Neuronal stem cell (in vitro differentiated cells): ENCODE measurements around the gene TSPAN17.
A peak's percentile ranks its signal among the peaks of the same experiment; 100 is the strongest.

Experiments
- DNase-seq: peaks from one replicate; pipeline ENCODE4 v3.0.0-alpha.2; 2013; ENCODE audit warnings: low spot score
- H2AFZ ChIP-seq: one replicate; pipeline ENCODE4 v1.6.1; 2013; ENCODE audit warnings: mild to moderate bottlenecking, low read length, inconsistent platforms
- H2AK5ac ChIP-seq: 2 replicates; pipeline ENCODE4 v1.6.1; 2013; ENCODE audit warnings: low read depth, mild to moderate bottlenecking, inconsistent platforms, low read length, moderate library complexity, mixed read lengths
- H2BK120ac ChIP-seq: 2 replicates; pipeline ENCODE4 v1.6.1; 2013; ENCODE audit warnings: low read depth, mild to moderate bottlenecking, inconsistent platforms, low read length, moderate library complexity, mixed read lengths
- H2BK12ac ChIP-seq: one replicate; pipeline ENCODE4 v1.6.1; 2013; ENCODE audit warnings: low read length, inconsistent platforms
- H2BK15ac ChIP-seq: 2 replicates; pipeline ENCODE4 v1.6.1; 2013; ENCODE audit warnings: mild to moderate bottlenecking, low read length, inconsistent platforms, mixed read lengths
- H2BK5ac ChIP-seq: one replicate; pipeline ENCODE4 v1.6.1; 2013; ENCODE audit warnings: inconsistent platforms, mild to moderate bottlenecking, low read length, moderate library complexity
- H3K14ac ChIP-seq: one replicate; pipeline ENCODE4 v1.6.1; 2013; ENCODE audit warnings: low read length, inconsistent platforms
- H3K18ac ChIP-seq: 2 replicates; pipeline ENCODE4 v1.6.1; 2013; ENCODE audit warnings: low read length, inconsistent platforms
- H3K23ac ChIP-seq: 2 replicates; pipeline ENCODE4 v1.6.1; 2013; ENCODE audit warnings: low read depth, mild to moderate bottlenecking, mixed read lengths, low read length, inconsistent platforms; ENCODE audit not compliant: poor library complexity
- H3K27ac ChIP-seq: replicated peaks from 3 replicates; pipeline ENCODE4 v1.5.1; 2013; ENCODE audit warnings: low read length, inconsistent platforms
- H3K27me3 ChIP-seq, 3 experiments: 2 replicates each; pipeline ENCODE4 v1.6.1; 2013; ENCODE audit warnings: low read length in 3 of 3, mild to moderate bottlenecking in 2 of 3, inconsistent platforms in 1 of 3, low read depth in 1 of 3, mixed read lengths in 1 of 3, moderate library complexity in 1 of 3; ENCODE audit not compliant: control insufficient read depth in 3 of 3, insufficient read depth in 3 of 3
- H3K36me3 ChIP-seq, 2 donors: replicated peaks in 1 of 2; 2 replicates each; pipeline ENCODE4 v1.6.1; 2013; ENCODE audit warnings: low read length in 2 of 2; ENCODE audit not compliant: control insufficient read depth in 2 of 2, insufficient read depth in 2 of 2
- H3K4ac ChIP-seq: 2 replicates; pipeline ENCODE4 v1.6.1; 2013; ENCODE audit warnings: inconsistent platforms, mild to moderate bottlenecking, low read length, moderate library complexity
- H3K4me1 ChIP-seq, 2 donors: 1 replicate in 1 of 2; 2 replicates in 1 of 2; pipeline ENCODE4 v1.6.1; 2013; ENCODE audit warnings: low read length in 2 of 2, low read depth in 1 of 2; ENCODE audit not compliant: control insufficient read depth in 2 of 2, insufficient read depth in 1 of 2
- H3K4me2 ChIP-seq: one replicate; pipeline ENCODE4 v1.6.1; 2013; ENCODE audit warnings: mild to moderate bottlenecking, low read length, inconsistent platforms; ENCODE audit not compliant: insufficient read depth, poor library complexity, severe bottlenecking
- H3K4me3 ChIP-seq, 2 donors: 2 replicates each; pipeline ENCODE4 v1.5.1; 2013; ENCODE audit warnings: low read length in 2 of 2, mild to moderate bottlenecking in 2 of 2, inconsistent platforms in 1 of 2, moderate library complexity in 1 of 2
- H3K79me1 ChIP-seq: one replicate; pipeline ENCODE4 v1.6.1; 2013; ENCODE audit warnings: low read depth, mild to moderate bottlenecking, inconsistent platforms, low read length, moderate library complexity
- H3K9ac ChIP-seq: one replicate; pipeline ENCODE4 v1.6.1; 2013; ENCODE audit warnings: mild to moderate bottlenecking, low read depth, low read length, inconsistent platforms; ENCODE audit not compliant: poor library complexity
- H3K9me3 ChIP-seq, 2 donors: replicated peaks in 1 of 2; 2 replicates each; pipeline versions ENCODE3 to v1.6.1; 2013; ENCODE audit warnings: low read length in 2 of 2, mild to moderate bottlenecking in 2 of 2, inconsistent platforms in 1 of 2, low read depth in 1 of 2, mixed read lengths in 1 of 2, moderate library complexity in 1 of 2; ENCODE audit not compliant: control insufficient read depth in 2 of 2, insufficient read depth in 1 of 2
- H4K8ac ChIP-seq: one replicate; pipeline ENCODE4 v1.6.1; 2013; ENCODE audit warnings: low read depth, mild to moderate bottlenecking, inconsistent platforms, low read length, moderate library complexity
- H4K91ac ChIP-seq: one replicate; pipeline ENCODE4 v1.6.1; 2013; ENCODE audit warnings: low read length, low read depth, mild to moderate bottlenecking, inconsistent platforms; ENCODE audit not compliant: poor library complexity
- WGBS, 2 donors: extraction: QIAGEN DNeasy Blood & Tissue Kit; methylation state at CpG; one replicate each; pipeline ENCODE4 v1.1.7; 2013; ENCODE audit warnings: missing lambda C conversion rate in 2 of 2, mixed read lengths in 1 of 2; ENCODE audit not compliant: insufficient read length in 2 of 2, insufficient replicate concordance in 1 of 2; ENCODE audit errors: extremely low coverage in 2 of 2; 5-methylcytosine and 5-hydroxymethylcytosine counted together

Gene TSPAN17

DNA sequence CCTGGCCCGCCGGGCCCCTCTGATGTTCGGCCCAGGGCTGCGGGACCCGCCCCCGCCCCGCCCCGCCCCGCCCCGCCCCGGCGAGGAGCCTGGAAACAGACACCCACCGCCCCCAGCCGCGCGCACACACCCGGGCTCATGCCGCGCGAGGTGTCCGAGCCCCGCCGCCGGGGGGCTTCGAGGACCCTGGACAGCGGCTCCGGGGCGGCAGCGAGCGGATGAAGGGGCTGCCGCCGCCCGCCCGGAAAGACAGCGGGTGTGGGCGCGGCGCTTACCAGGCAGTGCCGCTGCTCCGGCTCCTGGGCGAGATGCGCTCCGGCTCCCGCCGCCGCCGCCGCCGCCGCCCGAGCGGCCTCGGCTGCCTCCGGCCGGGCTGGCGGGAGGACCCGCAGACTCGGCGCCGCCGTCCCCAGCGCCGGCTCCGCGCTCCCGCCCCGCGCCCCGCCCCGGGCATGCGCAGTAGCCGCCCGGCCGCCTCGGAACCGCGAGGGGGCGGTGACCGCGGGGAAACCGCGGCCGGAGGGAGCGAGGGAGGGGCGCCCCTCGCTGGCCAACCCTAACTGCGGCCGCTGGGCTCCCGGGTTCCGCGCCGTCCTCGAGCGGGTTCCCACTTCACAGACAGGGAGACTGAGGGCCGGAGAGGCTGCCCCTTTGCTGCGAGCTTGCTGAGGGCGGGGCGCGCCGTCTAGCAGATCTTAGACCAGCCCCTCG, 37.4 kb upstream of the TSPAN17 start, which contains the start of gene GPRIN1:
Gene GPRIN1, minus strand, starts transcription at position 433 of the 711 bp plus-strand sequence. CDS start 10,322 bp downstream, outside the sequence.
- H4K91ac ChIP-seq, result no peak within 1 kb of the TSS
- H2BK120ac ChIP-seq, result no peak within 1 kb of the TSS
- H3K27me3 ChIP-seq, result peaks cover 0 to 23% (median 13%) of the 10 kb centered on the region in 3 experiments
- H2AFZ ChIP-seq, result peak within 1 kb of the TSS; percentile 94
- peaks cover 0 to 21% of the 10 kb centered on the region in 2 donors for H3K36me3 ChIP-seq
- no peaks in the 10 kb centered on the region for H3K9me3 ChIP-seq
- H3K4me1 ChIP-seq, result peaks cover 10 to 23% of the 10 kb centered on the region in 2 donors
- H3K18ac ChIP-seq, result peak within 1 kb of the TSS; percentile 89
- no peak within 1 kb of the TSS for H3K4ac ChIP-seq
- H2BK15ac ChIP-seq, result no peak within 1 kb of the TSS
- no CpG with 5 or more reads among the region's 101 CpGs for WGBS, 2 donors
- H3K4me2 ChIP-seq, result peak within 1 kb of the TSS; percentile 91
- H3K79me1 ChIP-seq, result no peaks in the 10 kb centered on the region
- no peak within 1 kb of the TSS for H2AK5ac ChIP-seq
- H3K27ac ChIP-seq, result no peak within 1 kb of the TSS
- H4K8ac ChIP-seq, result no peak within 1 kb of the TSS
- H3K23ac ChIP-seq, result peak within 1 kb of the TSS; percentile 95
- H2BK5ac ChIP-seq, result no peak within 1 kb of the TSS
- no peak within 1 kb of the TSS for H3K14ac ChIP-seq
- peak within 1 kb of the TSS; percentile 92 for H3K9ac ChIP-seq
- no peak within 1 kb of the TSS for H2BK12ac ChIP-seq
- peak; percentile 79 for DNase-seq
- peak within 1 kb of the TSS; percentile 65 to 80 for H3K4me3 ChIP-seq

GRCh38 chr5:176610435-176610773, 36.9 kb upstream of the TSPAN17 start:
- Histone ChIP-seq H3K18ac (peak overlapping the region; percentile 70), H3K4me2 (peak overlapping the region; percentile 80), H3K4me3 (peak overlapping the region; percentile 65 to 79), H3K23ac (no peak overlapping the region), H4K8ac (no peak overlapping the region), H3K79me1 (no peaks in the 10 kb centered on the region), H3K9me3 (no peaks in the 10 kb centered on the region), H3K14ac (no peak overlapping the region), H2BK120ac (no peak overlapping the region), H3K4ac (no peak overlapping the region), H2AK5ac (no peak overlapping the region), H3K36me3 (peaks cover 0 to 16% of the 10 kb centered on the region in 2 donors), H2BK5ac (no peak overlapping the region), H4K91ac (no peak overlapping the region), H3K27ac (no peak overlapping the region), H2BK15ac (no peak overlapping the region), H3K4me1 (peaks cover 10 to 24% of the 10 kb centered on the region in 2 donors), H3K27me3 (peaks cover 0 to 27% (median 13%) of the 10 kb centered on the region in 3 experiments), H2AFZ (peak overlapping the region; percentile 94), H2BK12ac (no peak overlapping the region), H3K9ac (no peak overlapping the region)
- no CpG with 5 or more reads among the region's 31 CpGs for WGBS, 2 donors
- no peak for DNase-seq

DNA sequence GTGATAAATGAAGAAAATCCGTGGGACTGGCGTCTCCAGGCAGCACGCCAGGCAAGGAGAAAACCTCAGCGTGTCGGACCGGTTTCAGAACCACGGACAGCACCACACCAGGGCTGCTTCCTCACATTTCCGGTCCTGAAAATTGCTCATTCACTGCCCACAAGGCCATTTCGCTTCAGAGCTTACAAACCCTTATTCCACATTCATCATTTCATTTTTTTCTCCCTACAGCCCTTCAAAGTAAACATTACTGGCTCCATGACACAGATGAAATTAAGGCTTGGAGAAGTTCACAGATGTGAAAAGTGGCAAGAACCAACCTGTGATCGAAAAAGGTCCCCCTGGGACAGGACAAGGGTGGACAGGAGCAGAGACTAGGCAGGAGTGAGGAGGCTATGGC, 35.8 kb upstream of the TSPAN17 start:
- H3K4me1 ChIP-seq, result peaks cover 10 to 24% of the 10 kb centered on the region in 2 donors
- no CpG with 5 or more reads among the region's 10 CpGs for WGBS, 2 donors
- H2AFZ ChIP-seq, result no peak overlapping the region

DNA sequence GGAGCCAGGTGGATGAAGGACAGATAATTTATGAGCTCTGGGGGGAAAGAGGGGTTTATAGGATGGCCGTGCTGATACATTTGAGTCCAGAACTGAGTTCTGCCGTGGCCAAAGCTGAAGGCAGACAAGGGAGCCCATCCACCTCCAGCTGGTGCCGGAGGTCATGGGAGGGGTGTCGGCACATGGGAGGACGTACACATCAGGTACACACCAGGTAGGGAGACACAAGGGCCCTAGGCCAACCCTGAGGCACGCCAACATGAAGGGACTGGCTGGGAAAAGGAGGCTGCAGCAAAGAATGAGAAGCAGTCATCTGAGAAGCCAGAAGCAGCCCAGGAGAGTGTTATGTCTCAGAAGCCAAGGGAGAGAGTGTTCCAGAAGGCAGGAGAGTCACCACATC, 35.3 kb upstream of the TSPAN17 start:
- Histone ChIP-seq H2BK5ac (no peak overlapping the region), H3K18ac (no peak overlapping the region), H2BK15ac (no peak overlapping the region), H3K27me3 (peaks cover 0 to 38% (median 17%) of the 10 kb centered on the region in 3 experiments), H3K79me1 (no peaks in the 10 kb centered on the region), H4K8ac (no peak overlapping the region), H2AFZ (no peak overlapping the region), H2AK5ac (no peak overlapping the region), H2BK120ac (no peak overlapping the region), H3K23ac (no peak overlapping the region), H3K9ac (no peak overlapping the region), H3K27ac (no peak overlapping the region), H4K91ac (no peak overlapping the region), H3K14ac (no peak overlapping the region), H3K4ac (no peak overlapping the region), H2BK12ac (no peak overlapping the region), H3K4me2 (no peak overlapping the region), H3K36me3 (peaks cover 0 to 11% of the 10 kb centered on the region in 2 donors), H3K4me3 (no peak overlapping the region), H3K4me1 (peaks cover 10 to 28% of the 10 kb centered on the region in 2 donors), H3K9me3 (no peaks in the 10 kb centered on the region)
- WGBS, 2 donors, result no CpG with 5 or more reads among the region's 6 CpGs
- DNase-seq, result no peak

More for the DNA sequence above, 35.8 kb upstream of the TSPAN17 start:
- H2BK15ac ChIP-seq, result no peak overlapping the region
- no peak overlapping the region for H4K8ac ChIP-seq
- H3K79me1 ChIP-seq, result no peaks in the 10 kb centered on the region
- no peak overlapping the region for H2BK120ac ChIP-seq
- H3K27me3 ChIP-seq, result peaks cover 0 to 34% (median 17%) of the 10 kb centered on the region in 3 experiments
- H3K9ac ChIP-seq, result no peak overlapping the region
- H3K4me3 ChIP-seq, result no peak overlapping the region
- no peak overlapping the region for H3K4ac ChIP-seq
- no peak overlapping the region for H3K23ac ChIP-seq
- no peak overlapping the region for H3K27ac ChIP-seq
- no peak overlapping the region for H4K91ac ChIP-seq
- peak; percentile 71 for DNase-seq
- no peak overlapping the region for H3K18ac ChIP-seq
- H3K14ac ChIP-seq, result no peak overlapping the region
- H3K36me3 ChIP-seq, result peaks cover 0 to 11% of the 10 kb centered on the region in 2 donors
- H2AK5ac ChIP-seq, result no peak overlapping the region
- no peak overlapping the region for H2BK5ac ChIP-seq
- no peak overlapping the region for H3K4me2 ChIP-seq
- no peaks in the 10 kb centered on the region for H3K9me3 ChIP-seq
- no peak overlapping the region for H2BK12ac ChIP-seq
